Mucosa of descending colon (tissue), 3 donors: ENCODE measurements around the gene ADGRV1. TPM values are rescaled to one million over a fixed set of nuclear protein-coding genes. Genes with fewer than 3 reads are reported as not detected.
A peak's percentile ranks its signal among the peaks of the same experiment; 100 is the strongest.

Experiments
- ATAC-seq: fragments of 200-7000 bp; cut with Tn5 transposase; one replicate; pipeline ENCODE4 v1.9.1; 2020; ENCODE audit warnings: mild to moderate bottlenecking, moderate library complexity
- DNase-seq, 3 donors: peaks; one replicate each; pipeline ENCODE4 v3.0.0-alpha.2; 2020
- H3K36me3 ChIP-seq: fragments of 200-600 bp; one replicate; pipeline ENCODE4 v1.8.0; 2021; ENCODE audit warnings: low read depth, mild to moderate bottlenecking
- H3K4me1 ChIP-seq: fragments of 200-600 bp; one replicate; pipeline ENCODE4 v1.8.0; 2021; ENCODE audit warnings: low read depth, mild to moderate bottlenecking
- H3K4me3 ChIP-seq: fragments of 200-600 bp; one replicate; pipeline ENCODE4 v1.8.0; 2021; ENCODE audit warnings: mild to moderate bottlenecking
- H3K9me3 ChIP-seq: fragments of 200-600 bp; one replicate; pipeline ENCODE4 v1.8.0; 2021; ENCODE audit warnings: mild to moderate bottlenecking
- CTCF ChIP-seq: fragments of 200-600 bp; IDR thresholded peaks from one replicate; pipeline ENCODE4 v1.8.0; 2022; ENCODE audit warnings: antibody characterized with exemption, mild to moderate bottlenecking
- intact Hi-C, 2 donors: fragments of 100-400 bp; cut with DNase I in 1 of 2; cut with micrococcal nuclease in 1 of 2; formaldehyde crosslinking; loops; one replicate each; pipeline versions ENCODE4 v1.11.0 to v1.11.1; 2022; cut with DNase I, micrococcal nuclease
- total RNA-seq, 3 donors: library from RNA; stranded (reverse); fragmentation: NEBNext Ultra II Directional in 2 of 3; extraction: Animal tissue kit (Norgen Biotek cat#: 25700) in 2 of 3; gene quantifications; one replicate each; pipeline versions ENCODE4 v1.2.1 to v1.2.4, GENCODE V29; 2021 to 2023
- donor health status: DM: no; HTN: no; CAD: no; lungs with moderate emphysema.
- donor health status: DM: no; HTN: no; CAD: no.
- donor health status: DM: no; HTN: yes; CAD: no.

ADGRV1 gene
- total RNA-seq, 3 donors from 2014 or later, result 4.5 to 8.6 (median 6.1) TPM

GRCh38 chr5:90930756-90931431 lies 372.3 kb downstream of the ADGRV1 start:
- ATAC-seq (no peak), DNase-seq (no peak)
- H3K4me1 ChIP-seq, result no peaks in the 10 kb centered on the region
- no peaks in the 10 kb centered on the region for H3K9me3 ChIP-seq
- intact Hi-C loops, result loop anchor here in 1 of 2 donors (5.0 to 10.0 kb wide), 3 partner anchors 94 to 456 kb away; no protein-coding TSS in a partner anchor
- H3K36me3 ChIP-seq, result no peaks in the 10 kb centered on the region
- H3K4me3 ChIP-seq, result no peak overlapping the region
- TF ChIP-seq CTCF, result no peak

DNA sequence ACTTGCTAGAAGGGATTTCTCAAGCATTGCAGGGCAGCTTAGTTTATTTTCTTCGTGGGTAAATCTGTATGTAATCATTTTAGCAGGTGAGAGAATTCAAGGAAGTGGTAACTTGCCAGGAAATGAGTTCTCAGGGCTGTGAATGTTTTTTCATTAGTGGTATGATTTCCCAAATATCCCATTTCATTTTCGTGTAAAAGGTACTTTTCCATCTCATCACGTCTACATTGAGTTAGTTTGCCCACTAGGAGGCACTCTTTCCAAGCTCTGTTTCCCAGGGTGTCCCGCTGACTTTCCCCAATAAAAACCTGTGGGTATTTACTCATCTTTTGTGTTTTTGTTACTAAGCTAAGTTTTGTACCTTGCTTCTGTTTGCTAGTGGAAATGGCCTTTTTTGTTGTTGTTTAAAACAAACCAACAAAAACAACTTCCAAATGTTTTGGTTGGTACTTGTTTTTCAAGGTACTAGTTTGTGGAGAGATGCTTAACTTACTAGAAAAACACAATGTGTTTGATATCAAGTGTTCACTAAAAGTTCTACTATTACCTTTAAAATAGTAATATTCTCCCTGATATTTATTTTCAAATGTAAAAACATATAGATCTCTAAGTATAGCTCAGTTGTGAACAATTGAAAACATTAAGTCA lies 373.6 kb downstream of the ADGRV1 start:
- ATAC-seq, result peak; percentile 81
- intact Hi-C loops, result loop anchor here in 1 of 2 donors (5.0 to 10.0 kb wide), 3 partner anchors 93 to 455 kb away; no protein-coding TSS in a partner anchor
- H3K4me1 ChIP-seq, result no peaks in the 10 kb centered on the region
- H3K9me3 ChIP-seq, result no peaks in the 10 kb centered on the region
- DNase-seq, result peak in 1 of 3 donors; percentile 78
- peak; percentile 29 for TF ChIP-seq CTCF
- H3K36me3 ChIP-seq, result no peaks in the 10 kb centered on the region
- H3K4me3 ChIP-seq, result no peak overlapping the region

GRCh38 chr5:90933298-90933697 lies 374.7 kb downstream of the ADGRV1 start:
- no peak for TF ChIP-seq CTCF
- ATAC-seq, result no peak
- H3K4me3 ChIP-seq, result no peak overlapping the region
- no peaks in the 10 kb centered on the region for H3K4me1 ChIP-seq
- intact Hi-C loops, result loop anchor here in 1 of 2 donors (5.0 to 10.0 kb wide), 3 partner anchors 92 to 454 kb away; no protein-coding TSS in a partner anchor
- no peaks in the 10 kb centered on the region for H3K9me3 ChIP-seq
- no peaks in the 10 kb centered on the region for H3K36me3 ChIP-seq
- no peak for DNase-seq

DNA sequence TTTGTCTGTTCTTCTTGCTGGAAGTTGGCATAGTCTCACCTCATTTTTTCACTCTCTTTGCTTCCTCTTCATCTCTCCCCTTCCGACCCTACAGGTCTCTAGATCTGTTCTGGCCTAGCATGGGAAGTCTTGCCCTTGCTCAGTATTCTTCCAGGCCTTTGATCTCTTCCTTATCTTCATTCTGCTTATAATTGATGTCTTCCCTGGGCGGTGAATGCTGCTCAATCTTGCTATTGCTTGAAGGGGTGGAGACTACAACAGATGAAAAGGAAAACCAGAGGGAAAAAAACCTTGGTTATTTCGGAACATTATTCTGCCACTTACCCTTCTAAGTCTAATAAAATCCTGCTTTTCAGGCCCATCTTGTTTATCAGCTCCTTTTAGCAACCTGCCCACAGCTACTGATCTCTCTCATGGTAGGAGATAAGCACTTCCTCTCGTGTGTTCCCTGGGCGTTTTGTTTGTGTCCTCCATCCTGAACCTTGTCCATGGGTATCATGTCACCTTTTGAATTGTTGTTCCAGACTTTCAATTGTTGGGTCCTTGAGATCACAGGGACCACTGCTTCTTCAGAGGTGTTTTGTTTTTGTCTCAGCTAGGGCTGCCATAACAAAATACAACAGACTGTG lies 375.6 kb downstream of the ADGRV1 start:
- DNase-seq, result no peak
- intact Hi-C loops, result loop anchor here in 1 of 2 donors (5.0 to 10.0 kb wide), 3 partner anchors 91 to 453 kb away; no protein-coding TSS in a partner anchor

More for the DNA sequence above, 375.6 kb downstream of the ADGRV1 start:
- peak; percentile 33 for ATAC-seq
- TF ChIP-seq CTCF, result no peak
- no peak overlapping the region for H3K4me3 ChIP-seq
- no peaks in the 10 kb centered on the region for H3K4me1 ChIP-seq
- H3K9me3 ChIP-seq, result no peaks in the 10 kb centered on the region
- no peaks in the 10 kb centered on the region for H3K36me3 ChIP-seq
